Measurements from ENCODE around the gene GIT2.

The GIT2 gene

DNA sequence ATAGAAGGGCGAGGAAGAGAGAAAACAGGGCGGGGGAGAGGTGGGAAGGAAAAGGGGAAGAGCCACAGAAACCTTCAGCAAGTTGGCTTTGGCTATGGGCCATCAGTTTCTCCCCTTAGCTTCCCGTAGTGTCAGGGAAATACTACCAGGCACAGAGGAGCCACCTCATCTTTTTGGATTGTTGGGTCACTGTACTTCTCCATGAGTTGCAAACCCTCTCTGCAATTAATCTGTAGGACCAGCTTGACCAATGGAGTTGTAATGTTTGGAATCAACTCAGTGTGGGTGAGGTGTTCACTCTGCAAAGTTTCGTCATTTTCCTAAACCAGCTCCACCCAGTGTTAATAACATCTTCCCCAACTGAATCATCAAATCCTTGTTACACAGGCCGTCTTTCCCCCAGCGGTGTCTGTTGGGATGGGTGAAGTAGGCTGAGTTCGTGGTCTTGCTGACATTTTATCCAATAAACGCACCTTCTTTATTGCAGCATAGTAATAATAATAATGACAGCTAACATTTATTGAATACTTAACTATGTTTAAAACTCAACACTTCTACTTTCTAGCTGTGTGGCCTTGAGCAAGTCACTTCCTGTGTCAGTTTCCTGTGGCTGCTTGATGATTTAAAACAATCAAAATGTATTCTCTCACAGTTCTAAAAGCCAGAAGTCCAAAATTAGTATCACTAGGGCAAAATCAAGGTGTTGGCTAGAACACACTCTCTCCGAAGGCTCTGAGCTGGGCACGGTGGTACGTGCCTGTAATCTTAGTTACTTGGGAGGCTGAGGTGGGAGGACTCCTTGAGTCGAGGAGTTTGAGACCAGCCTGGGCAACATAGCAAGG is 107.8 kb downstream of the GIT2 start:
- TF ChIP-seq, protein P1, sequence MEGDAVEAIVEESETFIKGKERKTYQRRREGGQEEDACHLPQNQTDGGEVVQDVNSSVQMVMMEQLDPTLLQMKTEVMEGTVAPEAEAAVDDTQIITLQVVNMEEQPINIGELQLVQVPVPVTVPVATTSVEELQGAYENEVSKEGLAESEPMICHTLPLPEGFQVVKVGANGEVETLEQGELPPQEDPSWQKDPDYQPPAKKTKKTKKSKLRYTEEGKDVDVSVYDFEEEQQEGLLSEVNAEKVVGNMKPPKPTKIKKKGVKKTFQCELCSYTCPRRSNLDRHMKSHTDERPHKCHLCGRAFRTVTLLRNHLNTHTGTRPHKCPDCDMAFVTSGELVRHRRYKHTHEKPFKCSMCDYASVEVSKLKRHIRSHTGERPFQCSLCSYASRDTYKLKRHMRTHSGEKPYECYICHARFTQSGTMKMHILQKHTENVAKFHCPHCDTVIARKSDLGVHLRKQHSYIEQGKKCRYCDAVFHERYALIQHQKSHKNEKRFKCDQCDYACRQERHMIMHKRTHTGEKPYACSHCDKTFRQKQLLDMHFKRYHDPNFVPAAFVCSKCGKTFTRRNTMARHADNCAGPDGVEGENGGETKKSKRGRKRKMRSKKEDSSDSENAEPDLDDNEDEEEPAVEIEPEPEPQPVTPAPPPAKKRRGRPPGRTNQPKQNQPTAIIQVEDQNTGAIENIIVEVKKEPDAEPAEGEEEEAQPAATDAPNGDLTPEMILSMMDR (IDR thresholded peaks at IDR 0.05; ENCODE audit: low read depth, low read length) = no peak
- DNase-seq (ENCODE audit: extremely low read depth, low read depth) = peak; percentile 69

DNA sequence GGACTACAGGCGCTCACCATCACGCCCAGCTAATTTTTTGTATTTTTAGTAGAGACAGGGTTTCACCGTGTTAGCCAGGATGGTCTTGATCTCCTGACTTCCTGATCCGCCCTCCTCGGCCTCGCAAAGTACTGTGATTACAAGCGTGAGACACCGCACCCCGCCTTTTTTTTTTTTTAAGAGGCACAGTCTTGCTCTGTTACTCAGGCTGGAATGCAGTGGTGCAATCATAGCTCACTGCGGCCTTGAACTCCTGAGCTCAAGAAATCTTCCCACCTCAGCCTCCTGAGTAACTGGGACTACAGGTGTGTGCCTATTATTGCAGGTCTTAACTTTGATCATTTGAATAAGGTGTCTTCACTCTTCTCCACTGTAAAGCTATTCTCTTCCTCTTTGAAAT is 110.6 kb downstream of the GIT2 start:
- DNase-seq (ENCODE audit: extremely low read depth, low read depth) = no peak
- TF ChIP-seq, protein P1 (IDR thresholded peaks at IDR 0.05; ENCODE audit: low read depth, low read length) = no peak

DNA sequence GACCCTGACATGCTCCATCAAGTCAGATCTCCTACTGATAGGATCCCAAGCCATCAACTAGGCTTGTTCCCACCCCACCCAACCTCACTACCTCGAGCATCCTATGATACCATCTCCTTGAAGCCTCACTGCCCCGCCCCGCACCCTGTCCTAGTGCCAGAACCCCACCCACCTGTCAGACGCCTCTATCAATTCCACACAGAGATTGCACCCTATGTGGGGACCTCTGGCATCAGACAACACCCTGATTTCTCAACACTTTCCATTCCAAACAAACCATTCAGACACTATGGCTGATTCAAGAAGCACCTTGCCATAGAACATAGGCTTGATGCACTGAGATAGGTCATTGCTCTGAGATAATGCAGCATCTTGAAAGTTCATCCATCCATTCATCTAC is 112.7 kb downstream of the GIT2 start:
- no peak for DNase-seq (ENCODE audit: extremely low read depth, low read depth)
- TF ChIP-seq, protein P1 (IDR thresholded peaks at IDR 0.05; ENCODE audit: low read depth, low read length) = no peak

DNA sequence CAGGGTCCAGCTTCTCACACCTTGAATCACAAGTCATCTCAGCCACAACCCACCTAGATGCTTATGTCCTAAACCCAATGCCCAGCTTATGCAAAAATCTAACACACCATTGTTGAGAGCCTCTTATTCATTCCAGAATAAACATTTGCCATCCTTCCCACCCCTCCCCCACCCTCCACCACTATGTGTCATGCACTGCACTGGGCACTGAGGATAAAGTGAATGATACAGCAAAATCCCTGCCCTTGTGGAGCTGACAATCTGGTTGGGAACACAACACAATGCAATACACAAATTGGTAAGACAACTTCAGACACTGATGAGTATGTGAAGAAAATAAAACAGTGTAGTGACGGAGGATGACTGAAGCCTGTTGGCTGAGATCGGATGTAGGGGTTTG is 114.4 kb downstream of the GIT2 start:
- no peak for DNase-seq (ENCODE audit: extremely low read depth, low read depth)
- TF ChIP-seq, protein P1 (IDR thresholded peaks at IDR 0.05; ENCODE audit: low read depth, low read length) = no peak

DNA sequence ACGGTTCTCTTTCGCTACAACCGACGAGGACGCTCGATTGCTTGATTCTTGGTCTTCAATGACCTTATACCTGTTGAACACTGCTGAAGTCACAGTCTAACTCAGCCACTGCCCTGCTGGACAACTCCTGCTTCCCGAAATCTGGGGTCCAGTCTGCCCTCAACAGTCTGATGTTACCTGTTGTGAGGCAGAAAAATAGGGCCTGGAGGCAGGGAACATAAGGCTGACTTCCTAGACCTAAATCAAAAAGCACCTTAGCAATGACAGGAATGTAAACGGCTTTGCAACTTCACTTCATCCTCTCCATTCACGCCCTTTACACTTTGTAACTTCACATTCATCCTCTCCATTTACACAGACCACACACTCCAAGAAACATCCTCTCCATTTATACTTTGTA is 115.2 kb downstream of the GIT2 start:
- no peak for DNase-seq (ENCODE audit: extremely low read depth, low read depth)
- TF ChIP-seq, protein P1 (IDR thresholded peaks at IDR 0.05; ENCODE audit: low read depth, low read length) = no peak

DNA sequence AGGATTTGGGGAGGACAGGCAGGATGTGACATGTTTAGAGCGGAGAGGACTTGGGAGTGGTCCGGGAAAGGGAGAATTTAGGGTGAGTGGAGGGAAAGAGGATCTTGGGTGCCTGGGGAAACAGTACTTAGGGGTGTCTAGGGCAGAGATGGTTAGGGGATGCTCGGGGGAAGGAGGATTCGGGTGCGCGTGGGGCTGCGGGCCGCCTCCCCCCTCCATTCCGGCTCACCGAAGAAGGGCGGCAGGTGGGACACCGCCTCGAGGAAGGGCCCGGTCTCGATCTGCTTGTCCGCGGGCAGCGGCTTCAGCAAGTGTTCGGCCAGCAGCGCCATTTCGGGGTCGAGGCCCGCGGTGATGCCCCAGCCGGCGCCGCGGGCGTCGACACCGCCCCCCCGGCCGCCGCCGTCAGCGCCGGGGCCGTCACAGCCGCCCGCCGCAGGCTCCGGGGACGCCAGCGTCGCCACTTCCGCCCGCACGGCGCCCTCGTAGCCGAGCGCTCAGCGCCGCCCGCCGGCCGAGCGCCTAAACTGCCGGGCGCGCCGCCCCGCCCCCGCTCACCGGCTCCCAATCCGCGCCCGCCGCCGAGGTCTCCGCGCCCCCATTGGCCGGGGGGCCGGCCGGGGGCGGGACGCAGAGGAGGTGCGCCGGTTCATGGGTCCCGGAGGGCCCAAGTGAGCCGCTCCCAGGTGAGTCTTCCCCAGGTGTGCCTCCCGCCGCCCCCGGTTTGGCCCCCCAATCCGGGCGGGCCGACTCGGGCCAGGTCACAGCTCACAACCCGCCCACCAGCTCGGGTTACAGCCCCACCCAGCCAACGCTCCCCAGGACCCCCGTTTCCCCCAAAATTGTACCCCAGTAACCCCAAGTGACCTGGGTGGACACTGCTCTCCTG is 115.9 kb downstream of the GIT2 start, which contains the start of gene GLTP:
Gene GLTP, minus strand, starts transcription at position 499 of the 889 bp plus-strand sequence. Its CDS starts 167 bp downstream, at position 332.
- TF ChIP-seq, protein P1 (IDR thresholded peaks at IDR 0.05; ENCODE audit: low read depth, low read length) = peak; percentile 14; the same call in 1 of the 2 replicates
- DNase-seq (ENCODE audit: extremely low read depth, low read depth) = peak; percentile 41
